Measurements from ENCODE around the gene SUCO.

The SUCO gene

GRCh38 chr1:172515436-172515835 lies 17.5 kb upstream of the SUCO start:
- no peak for DNase-seq (ENCODE audit: low read depth)

GRCh38 chr1:172515927-172516326 lies 17.0 kb upstream of the SUCO start:
- DNase-seq (ENCODE audit: low read depth): no peak

GRCh38 chr1:172517081-172517480 lies 15.9 kb upstream of the SUCO start:
- no peak for DNase-seq (ENCODE audit: low read depth)

GRCh38 chr1:172517545-172517944 lies 15.4 kb upstream of the SUCO start:
- no peak for DNase-seq (ENCODE audit: low read depth)

GRCh38 chr1:172529304-172529703 lies 3.6 kb upstream of the SUCO start:
- DNase-seq (ENCODE audit: low read depth): no peak

GRCh38 chr1:172530000-172530399 lies 3.0 kb upstream of the SUCO start:
- no peak for DNase-seq (ENCODE audit: low read depth)

GRCh38 chr1:172531412-172532182 lies 1.4 kb upstream of the SUCO start:
- no peak for DNase-seq (ENCODE audit: low read depth)

- DNase-seq (ENCODE audit: low read depth): peak; percentile 99
These were observed 709 bp upstream of the SUCO start for GRCh38 chr1:172532183-172532699.

- peak; percentile 38 for DNase-seq (ENCODE audit: low read depth)
These were observed 682 bp downstream of the SUCO start for GRCh38 chr1:172533513-172534151.

GRCh38 chr1:172536256-172536655 lies 3.3 kb downstream of the SUCO start:
- DNase-seq (ENCODE audit: low read depth): no peak

- no peak for DNase-seq (ENCODE audit: low read depth)
These were observed 4.4 kb downstream of the SUCO start for GRCh38 chr1:172537366-172537765.

GRCh38 chr1:172537827-172538391 lies 5.0 kb downstream of the SUCO start:
- DNase-seq (ENCODE audit: low read depth): no peak

- DNase-seq (ENCODE audit: low read depth): no peak
These were observed 7.7 kb downstream of the SUCO start for GRCh38 chr1:172540635-172541034.

- no peak for DNase-seq (ENCODE audit: low read depth)
These were observed 11.6 kb downstream of the SUCO start for GRCh38 chr1:172544481-172545104.

GRCh38 chr1:172545396-172546004 lies 12.6 kb downstream of the SUCO start:
- DNase-seq (ENCODE audit: low read depth): no peak

- DNase-seq (ENCODE audit: low read depth): peak; percentile 44
These were observed 14.1 kb downstream of the SUCO start for GRCh38 chr1:172547071-172547470.

- DNase-seq (ENCODE audit: low read depth): no peak
These were observed 16.8 kb downstream of the SUCO start for GRCh38 chr1:172549621-172550280.

GRCh38 chr1:172551279-172551678 lies 18.3 kb downstream of the SUCO start:
- no peak for DNase-seq (ENCODE audit: low read depth)

GRCh38 chr1:172554915-172555314 lies 22.0 kb downstream of the SUCO start:
- no peak for DNase-seq (ENCODE audit: low read depth)

GRCh38 chr1:172556461-172556860 lies 23.5 kb downstream of the SUCO start:
- peak; percentile 85 for DNase-seq (ENCODE audit: low read depth)

- DNase-seq (ENCODE audit: low read depth): no peak
These were observed 24.3 kb downstream of the SUCO start for GRCh38 chr1:172557270-172557669.
